Measurements from ENCODE around the gene SEC31A.

SEC31A gene

DNA sequence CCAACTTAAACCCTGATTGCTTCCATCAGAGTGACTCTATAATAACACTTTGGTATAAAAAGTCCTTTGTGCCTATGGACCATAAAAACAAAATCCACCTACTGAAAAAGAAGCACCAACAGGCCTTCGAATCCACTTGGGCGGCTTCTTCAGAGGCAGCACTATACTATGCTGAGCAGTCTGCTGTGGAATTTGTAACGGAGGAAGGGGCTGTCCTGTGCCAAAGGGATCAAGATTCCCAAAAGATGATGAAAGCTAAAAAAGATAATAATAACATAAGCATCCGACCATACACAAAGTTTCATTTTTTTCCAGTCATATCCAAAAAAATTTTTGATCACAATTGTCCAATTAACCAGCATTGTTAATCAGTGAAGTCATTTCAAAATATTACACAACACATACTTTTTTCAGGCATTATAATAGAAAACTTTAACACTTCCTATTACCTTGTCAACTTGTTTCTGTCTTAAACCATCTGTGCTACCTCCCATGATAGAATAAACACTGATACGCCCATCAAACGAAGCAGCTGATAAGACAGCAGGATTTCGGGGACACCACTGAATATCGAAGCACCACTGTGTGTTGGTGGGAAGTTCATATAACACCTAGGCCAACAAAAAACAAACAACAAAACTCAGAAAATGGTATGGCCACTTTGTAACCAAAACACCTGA, 24.1 kb downstream of the SEC31A start:
- no peak for TF ChIP-seq GATA3 (IDR thresholded peaks at IDR 0.05; ENCODE audit: low read depth, low read length)
- TF ChIP-seq GATA2 (IDR thresholded peaks at IDR 0.05; ENCODE audit: low read depth, low read length) = no peak

GRCh38 chr4:82865592-82865991, 25.4 kb downstream of the SEC31A start:
- TF ChIP-seq GATA3 (IDR thresholded peaks at IDR 0.05; ENCODE audit: low read depth, low read length) (no peak), GATA2 (IDR thresholded peaks at IDR 0.05; ENCODE audit: low read depth, low read length) (no peak)

- no peak for TF ChIP-seq GATA3 (IDR thresholded peaks at IDR 0.05; ENCODE audit: low read depth, low read length)
These were observed 26.5 kb downstream of the SEC31A start for GRCh38 chr4:82864336-82864979.

- TF ChIP-seq GATA3 (IDR thresholded peaks at IDR 0.05; ENCODE audit: low read depth, low read length) (no peak), GATA2 (IDR thresholded peaks at IDR 0.05; ENCODE audit: low read depth, low read length) (no peak)
These were observed 29.4 kb downstream of the SEC31A start for GRCh38 chr4:82861529-82861928.

GRCh38 chr4:82852751-82853285, 38.1 kb downstream of the SEC31A start:
- TF ChIP-seq GATA3 (IDR thresholded peaks at IDR 0.05; ENCODE audit: low read depth, low read length) = no peak
- TF ChIP-seq GATA2 (IDR thresholded peaks at IDR 0.05; ENCODE audit: low read depth, low read length) = no peak

DNA sequence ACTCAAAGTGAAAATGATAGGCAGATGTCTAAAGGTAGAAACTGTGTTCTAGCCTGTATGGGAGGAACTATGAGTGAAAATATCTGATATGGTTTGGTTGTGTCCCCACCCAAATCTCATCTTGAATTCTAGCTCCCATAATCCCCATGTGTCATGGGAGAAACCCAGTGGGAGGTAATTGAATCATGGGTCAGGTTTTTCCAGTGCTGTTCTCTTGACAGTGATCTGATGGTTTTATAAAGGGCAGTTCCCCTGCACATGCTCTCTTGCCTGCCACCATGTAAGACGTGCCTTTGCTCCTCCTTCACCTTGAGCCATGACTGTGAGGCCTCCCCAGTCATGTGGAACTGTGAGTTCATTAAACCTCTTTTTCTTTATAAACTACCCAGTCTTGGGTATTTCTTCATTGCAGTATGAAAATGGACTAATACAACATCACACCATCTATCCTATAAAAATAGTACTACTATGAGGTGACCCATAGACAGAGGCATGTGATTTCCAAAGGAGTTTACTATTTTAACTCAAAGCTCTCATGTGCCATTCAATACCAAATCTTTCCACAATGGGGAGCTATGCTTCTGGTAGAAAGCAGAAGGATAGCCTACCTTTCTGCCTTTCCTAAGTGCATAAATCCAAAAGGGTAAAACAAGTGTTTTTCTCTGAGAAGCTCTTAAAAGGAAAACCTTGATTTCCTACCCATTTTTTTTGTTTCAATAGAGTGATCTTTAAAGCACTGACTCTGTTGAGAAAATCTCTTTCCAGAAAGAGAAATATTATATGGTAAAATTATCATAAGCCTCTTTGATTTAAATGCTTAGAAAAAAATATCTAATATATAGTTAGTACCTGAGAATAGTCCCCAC, 38.8 kb downstream of the SEC31A start:
- TF ChIP-seq GATA2 (IDR thresholded peaks at IDR 0.05; ENCODE audit: low read depth, low read length) (no peak), GATA3 (IDR thresholded peaks at IDR 0.05; ENCODE audit: low read depth, low read length) (no peak)

- TF ChIP-seq GATA2 (IDR thresholded peaks at IDR 0.05; ENCODE audit: low read depth, low read length) (no peak), GATA3 (IDR thresholded peaks at IDR 0.05; ENCODE audit: low read depth, low read length) (no peak)
These were observed 39.6 kb downstream of the SEC31A start for GRCh38 chr4:82851318-82851717.

GRCh38 chr4:82850684-82851083, 40.3 kb downstream of the SEC31A start:
- no peak for TF ChIP-seq GATA3 (IDR thresholded peaks at IDR 0.05; ENCODE audit: low read depth, low read length)
- TF ChIP-seq GATA2 (IDR thresholded peaks at IDR 0.05; ENCODE audit: low read depth, low read length) = no peak

DNA sequence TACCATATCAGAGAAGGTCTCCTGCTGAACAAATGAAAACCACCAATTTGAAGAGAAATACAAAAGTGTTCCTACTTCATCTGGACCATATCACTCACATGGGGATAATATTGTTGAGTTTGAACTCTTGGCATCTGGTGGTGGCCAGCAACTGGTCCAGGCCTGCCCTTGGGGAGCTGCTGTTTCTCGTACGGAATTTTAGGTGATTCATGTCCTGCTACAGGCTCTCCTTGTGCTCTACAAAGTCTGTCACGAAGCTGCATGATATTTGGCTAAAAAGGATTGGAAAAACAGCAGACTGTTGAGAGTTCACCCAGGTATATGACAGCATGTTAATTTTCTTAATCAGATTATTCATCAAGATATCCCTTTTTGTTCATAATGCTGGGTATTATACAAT, 42.2 kb downstream of the SEC31A start:
- TF ChIP-seq GATA3 (IDR thresholded peaks at IDR 0.05; ENCODE audit: low read depth, low read length) (no peak), GATA2 (IDR thresholded peaks at IDR 0.05; ENCODE audit: low read depth, low read length) (no peak)

DNA sequence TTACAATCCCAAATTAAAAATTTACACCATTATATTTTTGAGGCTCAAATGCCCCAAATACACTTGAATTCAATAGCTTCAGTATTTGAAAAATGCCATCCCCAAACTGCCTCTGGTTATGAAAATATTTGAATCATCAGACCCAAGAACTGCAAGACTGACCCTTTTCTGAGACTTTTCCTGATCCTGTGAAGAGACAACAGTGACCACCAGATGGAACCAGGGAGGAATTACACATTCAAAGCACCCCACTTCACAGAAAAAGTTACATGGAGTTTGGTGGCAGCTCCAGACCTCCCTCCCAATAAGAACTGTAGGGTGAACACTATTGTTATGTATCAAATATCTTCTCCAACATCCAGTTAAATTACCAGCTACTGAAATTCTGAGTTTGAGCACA, 48.4 kb downstream of the SEC31A start:
- no peak for TF ChIP-seq GATA3 (IDR thresholded peaks at IDR 0.05; ENCODE audit: low read depth, low read length)

DNA sequence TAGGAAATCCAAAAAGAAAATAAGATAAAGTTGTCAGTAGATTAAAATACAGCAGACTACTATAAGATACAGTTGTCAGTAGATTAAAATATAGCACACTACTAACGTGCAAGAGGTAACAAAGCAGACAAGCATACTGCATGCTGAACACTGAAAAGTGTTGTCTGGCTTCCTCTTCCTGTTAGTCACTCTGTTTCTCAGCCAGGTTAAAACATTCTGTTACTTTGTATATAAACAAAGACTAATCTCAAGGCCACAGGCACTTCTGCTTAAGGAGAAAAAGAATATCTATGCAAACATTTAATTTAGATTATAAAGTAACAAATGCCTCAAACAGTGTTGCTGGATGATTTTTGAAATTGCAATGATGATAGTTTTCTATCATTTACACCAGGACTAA, 51.3 kb downstream of the SEC31A start:
- TF ChIP-seq GATA3 (IDR thresholded peaks at IDR 0.05; ENCODE audit: low read depth, low read length) (no peak), GATA2 (IDR thresholded peaks at IDR 0.05; ENCODE audit: low read depth, low read length) (no peak)

DNA sequence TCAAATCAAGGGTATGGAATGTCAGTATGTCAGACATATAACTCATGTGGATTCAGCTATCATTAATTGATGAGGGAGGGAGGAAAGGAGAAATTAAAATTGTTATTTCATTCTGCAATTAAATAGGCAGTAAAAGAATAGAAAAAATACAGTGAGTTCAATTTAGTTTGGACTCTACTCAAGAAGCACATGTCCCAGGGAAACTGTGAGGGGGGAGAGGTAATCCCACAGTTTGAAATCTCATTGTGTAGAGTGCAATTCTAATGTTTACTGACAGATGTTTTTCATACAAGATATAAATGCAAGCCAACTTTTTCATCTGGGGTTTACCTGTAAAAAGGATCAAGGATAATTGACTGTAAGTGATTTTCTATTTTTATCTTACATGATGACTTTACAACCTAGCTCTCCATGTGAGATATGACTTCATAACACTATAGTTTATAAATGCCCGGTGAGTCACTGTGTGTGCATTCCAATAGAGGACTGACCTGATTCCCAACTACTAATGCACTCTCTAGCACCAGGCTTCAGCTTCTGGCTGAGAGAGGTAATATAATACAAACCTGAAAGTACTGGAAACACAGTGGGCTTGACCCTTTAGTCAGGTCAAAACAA, 57.1 kb downstream of the SEC31A start:
- no peak for TF ChIP-seq GATA3 (IDR thresholded peaks at IDR 0.05; ENCODE audit: low read depth, low read length)
- TF ChIP-seq GATA2 (IDR thresholded peaks at IDR 0.05; ENCODE audit: low read depth, low read length) = no peak

DNA sequence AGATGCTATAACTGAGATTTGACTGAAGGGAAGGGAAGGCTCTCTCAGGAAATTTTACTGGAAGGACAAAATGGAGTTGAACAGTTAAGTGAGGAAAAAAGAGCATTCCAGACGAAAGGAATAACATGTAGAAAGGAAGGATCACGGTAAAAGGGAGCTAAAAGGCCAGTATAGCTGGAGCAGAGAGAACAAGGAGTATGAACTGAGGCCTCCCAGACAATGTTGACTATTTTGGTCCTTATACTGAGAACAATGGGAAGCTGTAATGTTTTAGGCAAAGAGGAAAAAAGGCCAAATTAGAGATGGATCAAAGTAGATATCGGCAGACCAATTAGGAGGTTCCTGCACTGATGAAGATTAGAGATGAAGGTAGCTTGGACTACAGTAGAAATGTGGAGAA, 65.5 kb downstream of the SEC31A start:
- TF ChIP-seq GATA3 (IDR thresholded peaks at IDR 0.05; ENCODE audit: low read depth, low read length) (no peak), GATA2 (IDR thresholded peaks at IDR 0.05; ENCODE audit: low read depth, low read length) (no peak)

GRCh38 chr4:82823062-82823461, 67.9 kb downstream of the SEC31A start:
- no peak for TF ChIP-seq GATA3 (IDR thresholded peaks at IDR 0.05; ENCODE audit: low read depth, low read length)
